Natural killer cell (primary cell): ENCODE data around the gene RIGI. TPM values are rescaled to one million over a fixed set of nuclear protein-coding genes. Genes with fewer than 3 reads are reported as not detected.
"Not testable (repeated sequence)": the region's sequence is repeated elsewhere in the genome, so short reads cannot be mapped to it uniquely, and the experiment has no call there.

Source experiments
- ATAC-seq, 3 donors: fragments of 150-1000 bp in 2 of 3; fragments of 200-7000 bp in 1 of 3; cut with Tn5 transposase; 1 replicate in 1 of 3; 2 replicates in 2 of 3; pipeline ENCODE4 v1.10.0; 2021; ENCODE audit warnings: mild to moderate bottlenecking in 2 of 3, moderate library complexity in 2 of 3
- DNase-seq, 2 donors: peaks; one replicate each; pipeline versions ENCODE4 v3.0.0 to v3.0.0-alpha.2; 2013 to 2021; ENCODE audit warnings: mixed read lengths in 1 of 2
- H3K27ac ChIP-seq: one replicate; pipeline ENCODE4 v1.5.1; 2013; ENCODE audit warnings: mild to moderate bottlenecking, low read length
- H3K27me3 ChIP-seq: one replicate; pipeline ENCODE4 v1.6.1; 2013; ENCODE audit warnings: low read length; ENCODE audit not compliant: control insufficient read depth, insufficient read depth
- H3K36me3 ChIP-seq: one replicate; pipeline ENCODE4 v1.6.1; 2013; ENCODE audit warnings: low read length; ENCODE audit not compliant: control insufficient read depth, insufficient read depth
- H3K4me1 ChIP-seq: one replicate; pipeline ENCODE4 v1.6.1; 2013; ENCODE audit warnings: low read length; ENCODE audit not compliant: control insufficient read depth, insufficient read depth
- H3K4me3 ChIP-seq: one replicate; pipeline ENCODE4 v1.5.1; 2013; ENCODE audit warnings: low read length
- H3K9me3 ChIP-seq: one replicate; pipeline ENCODE4 v1.6.1; 2013; ENCODE audit warnings: low read length; ENCODE audit not compliant: control insufficient read depth, insufficient read depth
- H3K27ac Mint-ChIP-seq, 2 donors: one replicate each; pipeline ENCODE4 v1.8.0; 2022; ENCODE audit warnings: mild to moderate bottlenecking in 2 of 2, mixed read lengths in 2 of 2, moderate library complexity in 1 of 2
- H3K27me3 Mint-ChIP-seq, 2 donors: one replicate each; pipeline ENCODE4 v1.8.0; 2022; ENCODE audit warnings: low read depth in 2 of 2, mixed read lengths in 2 of 2
- H3K36me3 Mint-ChIP-seq: one replicate; pipeline ENCODE4 v1.8.0; 2022; ENCODE audit warnings: mixed read lengths
- H3K4me1 Mint-ChIP-seq, 2 donors: one replicate each; pipeline ENCODE4 v1.8.0; 2022; ENCODE audit warnings: mixed read lengths in 2 of 2
- H3K4me3 Mint-ChIP-seq: one replicate; pipeline ENCODE4 v1.8.0; 2022; ENCODE audit warnings: mild to moderate bottlenecking, moderate library complexity, mixed read lengths
- H3K9me3 Mint-ChIP-seq, 2 donors: one replicate each; pipeline ENCODE4 v1.8.0; 2022; ENCODE audit warnings: mixed read lengths in 2 of 2
- WGBS: methylation state at CpG from one replicate; pipeline ENCODE4 v1.1.7; 2013; ENCODE audit warnings: missing lambda C conversion rate; ENCODE audit not compliant: insufficient coverage; 5-methylcytosine and 5-hydroxymethylcytosine counted together
- intact Hi-C: fragments of 100-400 bp; cut with micrococcal nuclease; formaldehyde crosslinking; loops from one replicate; pipeline ENCODE4 v1.14.2; 2022
- total RNA-seq, 4 donors: library from RNA; stranded (reverse); fragments of 120-200 nt in 1 of 4; gene quantifications; one replicate each; pipeline versions ENCODE4 v1.2.3 to v1.2.4, GENCODE V29; 2013 to 2022
- TF ChIP-seq, protein P1 (sequence below): fragments of 200-600 bp; IDR thresholded peaks from one replicate; pipeline ENCODE4 v1.8.0; 2022; ENCODE audit warnings: antibody characterized with exemption

Gene RIGI
- total RNA-seq, 3 donors from 2014 or later (not counting 1 experiment from before 2014, with no cell fraction given) = 13.8 to 21.3 (median 15.7) TPM

DNA sequence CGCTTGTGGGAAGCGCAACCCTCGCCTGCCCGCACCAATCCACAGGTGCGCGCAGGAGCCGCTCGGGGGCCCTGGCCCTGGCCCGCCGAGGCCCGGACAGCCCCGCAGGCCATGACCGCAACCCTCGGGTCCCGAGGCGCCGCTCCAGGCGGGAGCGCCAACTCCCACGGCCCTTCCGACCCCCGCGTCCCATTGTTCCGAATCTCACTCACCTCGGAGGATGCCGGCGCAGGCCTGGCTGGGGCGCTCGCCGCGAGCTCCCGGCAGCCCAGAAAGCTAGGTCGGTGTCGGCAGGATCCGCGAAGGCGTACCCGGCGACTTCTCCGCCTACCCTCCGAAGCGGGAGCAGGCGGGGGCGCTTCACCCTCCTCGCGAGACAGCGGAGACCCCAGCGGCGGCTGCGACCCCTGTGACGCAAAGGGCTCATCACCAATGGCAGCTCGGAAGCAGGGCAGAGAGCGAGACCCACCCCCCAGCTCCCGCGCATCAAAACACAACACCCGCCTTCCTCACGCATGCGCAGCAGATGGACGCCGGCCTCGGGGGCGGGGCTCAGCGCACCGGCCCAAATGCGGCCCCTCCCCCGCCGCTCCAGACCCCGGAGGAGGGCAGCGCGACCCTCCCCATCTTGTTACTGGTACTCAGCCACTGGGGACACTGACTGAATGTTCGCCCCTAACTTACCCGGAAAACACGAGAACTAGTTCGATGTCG lies 24.7 kb upstream of the RIGI start:
- Mint-ChIP-seq H3K36me3 (no peaks in the 10 kb centered on the region), H3K9me3 (no peaks in the 10 kb centered on the region), H3K27me3 (no peaks in the 10 kb centered on the region), H3K4me1 (peaks cover 44 to 53% of the 10 kb centered on the region in 2 donors), H3K4me3 (peak overlapping the region; percentile 98), H3K27ac (peak overlapping the region; percentile 97 to 99)
- no peaks in the 10 kb centered on the region for H3K36me3 ChIP-seq
- no peaks in the 10 kb centered on the region for H3K27me3 ChIP-seq
- intact Hi-C loops = loop anchor here (1.0 to 10.0 kb wide), 2 partner anchors 24 to 744 kb away; partner anchors contain the start of genes NFX1 and RIGI
- TF ChIP-seq, protein P1, sequence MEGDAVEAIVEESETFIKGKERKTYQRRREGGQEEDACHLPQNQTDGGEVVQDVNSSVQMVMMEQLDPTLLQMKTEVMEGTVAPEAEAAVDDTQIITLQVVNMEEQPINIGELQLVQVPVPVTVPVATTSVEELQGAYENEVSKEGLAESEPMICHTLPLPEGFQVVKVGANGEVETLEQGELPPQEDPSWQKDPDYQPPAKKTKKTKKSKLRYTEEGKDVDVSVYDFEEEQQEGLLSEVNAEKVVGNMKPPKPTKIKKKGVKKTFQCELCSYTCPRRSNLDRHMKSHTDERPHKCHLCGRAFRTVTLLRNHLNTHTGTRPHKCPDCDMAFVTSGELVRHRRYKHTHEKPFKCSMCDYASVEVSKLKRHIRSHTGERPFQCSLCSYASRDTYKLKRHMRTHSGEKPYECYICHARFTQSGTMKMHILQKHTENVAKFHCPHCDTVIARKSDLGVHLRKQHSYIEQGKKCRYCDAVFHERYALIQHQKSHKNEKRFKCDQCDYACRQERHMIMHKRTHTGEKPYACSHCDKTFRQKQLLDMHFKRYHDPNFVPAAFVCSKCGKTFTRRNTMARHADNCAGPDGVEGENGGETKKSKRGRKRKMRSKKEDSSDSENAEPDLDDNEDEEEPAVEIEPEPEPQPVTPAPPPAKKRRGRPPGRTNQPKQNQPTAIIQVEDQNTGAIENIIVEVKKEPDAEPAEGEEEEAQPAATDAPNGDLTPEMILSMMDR = no peak
- H3K4me1 ChIP-seq = peaks cover 24% of the 10 kb centered on the region
- WGBS = under 1% methylated on average over 75 of the region's 75 CpGs
- no peaks in the 10 kb centered on the region for H3K9me3 ChIP-seq
- H3K27ac ChIP-seq = peak overlapping the region; percentile 95
- peak; percentile 92 to 97 for DNase-seq
- H3K4me3 ChIP-seq = peak overlapping the region; percentile 92
- ATAC-seq = peak; percentile 81 to 93 (median 88)

DNA sequence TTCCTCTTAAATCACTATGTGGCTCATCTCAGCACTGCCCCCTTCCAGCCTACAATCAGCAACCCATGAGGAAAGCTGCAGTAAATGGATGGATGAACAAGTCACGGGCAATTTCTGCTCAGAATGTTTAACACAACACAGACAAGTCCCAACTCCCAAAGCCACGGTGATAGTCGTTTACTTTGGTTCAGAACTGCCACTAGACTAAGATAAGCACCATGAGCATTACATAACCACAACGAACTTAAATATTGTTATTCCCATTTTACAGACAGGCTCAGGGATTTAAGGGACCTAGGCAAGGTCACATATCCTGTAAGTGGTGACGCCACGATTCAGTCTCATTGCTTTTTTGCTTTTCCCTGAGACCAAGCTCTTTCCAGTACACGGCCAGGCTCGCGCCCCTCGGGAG lies 24.2 kb upstream of the RIGI start:
- Mint-ChIP-seq H3K36me3 (no peaks in the 10 kb centered on the region), H3K27me3 (no peaks in the 10 kb centered on the region), H3K9me3 (no peaks in the 10 kb centered on the region), H3K4me3 (peak overlapping the region; percentile 98), H3K4me1 (peaks cover 45 to 54% of the 10 kb centered on the region in 2 donors), H3K27ac (peak overlapping the region; percentile 97 to 99)
- Histone ChIP-seq H3K27me3 (no peaks in the 10 kb centered on the region), H3K4me1 (peaks cover 24% of the 10 kb centered on the region), H3K36me3 (no peaks in the 10 kb centered on the region), H3K4me3 (peak overlapping the region; percentile 92), H3K9me3 (no peaks in the 10 kb centered on the region), H3K27ac (peak overlapping the region; percentile 95)
- intact Hi-C loops = loop anchor here (1.0 to 10.0 kb wide), 2 partner anchors 24 to 745 kb away; partner anchors contain the start of genes NFX1 and RIGI
- no peak for ATAC-seq
- TF ChIP-seq, protein P1 = no peak
- DNase-seq = peak in 1 of 2 donors; percentile 48
- WGBS = 3% methylated on average over 10 of the region's 10 CpGs

DNA sequence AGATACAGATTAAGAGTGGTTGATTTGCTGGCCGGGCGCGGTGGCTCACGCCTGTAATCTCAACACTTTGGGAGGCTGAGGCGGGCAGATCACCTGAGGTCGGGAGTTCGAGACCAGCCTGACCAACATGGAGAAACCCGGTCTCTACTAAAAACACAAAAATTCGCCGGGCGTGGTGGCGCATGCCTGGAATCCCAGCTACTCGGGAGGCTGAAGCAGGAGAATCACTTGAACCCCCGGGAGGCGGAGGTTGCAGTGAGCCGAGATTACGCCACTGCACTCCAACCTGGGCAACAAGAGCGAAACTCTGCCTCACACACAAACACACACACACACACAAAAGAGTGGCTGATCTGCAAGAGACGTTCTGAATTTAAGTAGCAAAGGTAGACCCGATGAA lies 22.2 kb upstream of the RIGI start:
- H3K4me3 ChIP-seq, H3K27ac Mint-ChIP-seq, H3K27me3 ChIP-seq, H3K27me3 Mint-ChIP-seq, H3K9me3 Mint-ChIP-seq, H3K9me3 ChIP-seq, H3K36me3 ChIP-seq, DNase-seq, ATAC-seq, H3K27ac ChIP-seq, H3K36me3 Mint-ChIP-seq, intact Hi-C loops: not testable (repeated sequence)
- WGBS = 95% methylated on average over 20 of the region's 20 CpGs
- peaks cover 23% of the 10 kb centered on the region for H3K4me1 ChIP-seq
- Mint-ChIP-seq H3K4me1 (peaks cover 47 to 50% of the 10 kb centered on the region in 2 donors), H3K4me3 (peak overlapping the region; percentile 18)

DNA sequence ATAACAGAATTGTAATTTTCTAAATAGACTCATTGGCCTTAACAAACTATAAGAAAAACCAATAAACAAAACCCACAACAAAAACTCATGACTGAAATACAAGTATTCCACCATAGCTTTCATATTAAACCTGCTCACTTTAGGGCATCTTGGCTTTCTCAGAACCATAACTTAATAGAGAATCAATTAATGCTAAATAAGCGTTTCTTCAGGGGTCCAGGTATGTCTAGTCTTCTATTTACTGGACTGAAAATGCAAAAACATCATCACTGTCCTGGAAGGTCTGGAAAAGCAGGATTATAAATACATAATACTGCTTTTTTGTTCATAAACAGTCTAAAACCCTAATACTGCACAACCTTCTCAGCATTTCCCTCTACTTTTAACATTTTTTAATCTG lies 19.9 kb upstream of the RIGI start:
- no peak overlapping the region for H3K4me3 Mint-ChIP-seq
- Histone ChIP-seq H3K36me3 (peaks cover 18% of the 10 kb centered on the region), H3K27me3 (no peaks in the 10 kb centered on the region), H3K9me3 (no peaks in the 10 kb centered on the region), H3K4me3 (no peak overlapping the region), H3K4me1 (peaks cover 7% of the 10 kb centered on the region), H3K27ac (no peak overlapping the region)
- no peaks in the 10 kb centered on the region for H3K9me3 Mint-ChIP-seq
- ATAC-seq = no peak
- 100% methylated on average over 1 of the region's 1 CpG for WGBS
- peaks cover 14% of the 10 kb centered on the region for H3K36me3 Mint-ChIP-seq
- H3K27me3 Mint-ChIP-seq = no peaks in the 10 kb centered on the region
- peaks cover 28 to 31% of the 10 kb centered on the region in 2 donors for H3K4me1 Mint-ChIP-seq
- DNase-seq = no peak
- intact Hi-C loops = no loop called here
- TF ChIP-seq, protein P1 = no peak
- no peak overlapping the region for H3K27ac Mint-ChIP-seq
